Stimulated activated CD8-positive, alpha-beta memory T cell treated with anti-CD3 and anti-CD28 coated beads, Interleukin-4, amount 100 ng/mL, for 24 hours (primary cell): ENCODE measurements around the gene SLC35D2.
"Not testable (repeated sequence)": the region's sequence is repeated elsewhere in the genome, so short reads cannot be mapped to it uniquely, and the experiment has no call there.

ENCODE experiments used
- DNase-seq: peaks from one replicate; pipeline ENCODE4 v3.0.0-alpha.2; 2020; ENCODE audit warnings: low read depth

SLC35D2 gene

GRCh38 chr9:96309850-96310249 is 73.7 kb downstream of the SLC35D2 start:
- no peak for DNase-seq

GRCh38 chr9:96306958-96307357 is 76.6 kb downstream of the SLC35D2 start:
- DNase-seq = not testable (repeated sequence)

DNA sequence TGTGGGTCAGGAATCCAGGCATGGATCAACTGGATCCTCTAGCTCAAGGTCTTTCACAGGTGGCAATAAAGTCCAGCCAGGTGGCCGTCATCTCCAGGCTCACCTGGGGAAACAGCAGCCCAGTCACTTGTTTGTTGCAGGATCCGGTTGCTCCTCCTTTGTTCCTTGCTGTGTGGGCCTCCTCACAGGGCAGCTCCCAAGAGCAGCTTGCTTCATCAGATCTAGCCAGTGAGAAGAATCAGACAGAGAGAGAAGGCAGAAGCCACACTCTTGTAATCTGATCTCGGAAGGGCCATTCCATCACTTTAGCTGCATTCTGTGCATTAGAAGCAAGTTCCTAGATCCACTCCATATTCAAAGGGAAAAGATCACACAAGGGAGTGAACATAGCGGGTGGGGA is 78.3 kb downstream of the SLC35D2 start:
- DNase-seq = no peak

DNA sequence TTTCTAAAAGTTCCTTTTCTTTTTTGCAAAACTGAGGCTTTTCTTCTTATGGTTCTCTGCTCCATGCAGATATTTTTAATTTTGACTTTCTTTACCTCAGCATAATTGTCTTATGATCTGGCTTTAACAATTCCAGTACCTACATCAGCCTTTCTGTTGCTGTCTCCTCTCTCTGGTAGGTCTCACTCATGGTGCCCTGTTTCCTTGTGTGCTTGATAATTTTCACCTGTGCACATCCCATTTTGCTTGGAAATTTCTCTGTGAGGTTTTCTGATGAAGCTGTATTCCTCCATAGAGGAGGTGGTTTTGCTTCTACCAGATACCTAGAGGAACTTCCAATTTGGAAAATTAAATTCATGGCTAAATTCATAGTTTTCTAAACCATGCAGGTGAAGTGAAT is 79.3 kb downstream of the SLC35D2 start:
- no peak for DNase-seq

GRCh38 chr9:96302021-96302420 is 81.5 kb downstream of the SLC35D2 start, which contains the start of gene HSD17B3:
TSS of gene HSD17B3 (minus strand) at chr9:96302176. CDS start at chr9:96302104, 72 bp downstream.
- no peak for DNase-seq

GRCh38 chr9:96299823-96300222 is 83.7 kb downstream of the SLC35D2 start:
- no peak for DNase-seq

- DNase-seq = no peak
These were observed 89.4 kb downstream of the SLC35D2 start for GRCh38 chr9:96294159-96294545.

DNA sequence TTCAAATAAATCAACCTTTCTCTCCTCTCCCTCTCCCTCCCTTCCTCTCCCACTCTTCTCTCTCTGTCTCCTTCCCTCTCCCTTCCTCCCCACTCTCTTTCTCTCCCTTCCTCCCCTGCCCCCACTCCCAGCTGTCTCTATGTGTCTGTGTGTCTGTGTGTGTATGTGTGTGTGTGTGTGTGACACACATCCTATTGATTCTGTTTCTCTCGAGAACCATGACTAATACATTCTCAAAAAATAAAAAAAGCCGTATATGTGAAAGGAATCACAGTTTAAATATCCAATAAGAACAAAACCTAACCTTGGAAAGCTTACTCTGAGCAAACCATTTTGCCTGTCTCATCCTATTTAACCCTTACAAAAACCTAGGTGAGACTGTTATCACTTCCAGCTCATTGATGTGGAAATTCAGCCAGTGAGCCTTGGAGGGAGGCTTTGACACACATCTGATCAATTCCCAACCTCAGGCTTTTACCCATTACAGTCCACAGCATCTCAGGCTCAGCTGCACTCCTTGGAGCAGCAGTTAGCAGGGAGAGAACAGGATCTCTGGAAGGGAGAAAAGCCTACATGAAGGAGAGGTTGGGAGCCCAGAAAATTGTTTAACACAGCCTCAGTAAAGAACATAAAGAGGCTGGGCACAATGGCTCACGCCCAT is 89.9 kb downstream of the SLC35D2 start:
- no peak for DNase-seq

DNA sequence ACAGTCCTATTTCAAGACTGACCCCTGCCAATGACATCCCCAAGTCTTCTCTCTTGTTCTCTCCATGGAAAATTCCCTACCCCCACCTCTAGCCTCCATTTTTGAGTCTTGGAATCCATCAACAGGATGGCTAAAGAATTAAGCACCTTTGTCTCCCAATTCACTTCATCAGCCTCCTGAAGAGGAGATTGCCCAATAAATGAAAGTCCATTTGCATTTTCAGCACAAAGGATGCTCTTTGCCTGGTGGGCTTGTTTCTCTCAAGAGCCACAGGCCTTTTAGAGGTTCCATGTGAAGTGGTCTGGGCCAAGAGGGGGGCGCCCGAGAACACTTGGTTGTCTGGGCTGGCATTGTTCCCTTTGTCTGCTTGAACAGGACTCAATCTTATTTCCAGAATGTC is 94.1 kb downstream of the SLC35D2 start:
- no peak for DNase-seq

DNA sequence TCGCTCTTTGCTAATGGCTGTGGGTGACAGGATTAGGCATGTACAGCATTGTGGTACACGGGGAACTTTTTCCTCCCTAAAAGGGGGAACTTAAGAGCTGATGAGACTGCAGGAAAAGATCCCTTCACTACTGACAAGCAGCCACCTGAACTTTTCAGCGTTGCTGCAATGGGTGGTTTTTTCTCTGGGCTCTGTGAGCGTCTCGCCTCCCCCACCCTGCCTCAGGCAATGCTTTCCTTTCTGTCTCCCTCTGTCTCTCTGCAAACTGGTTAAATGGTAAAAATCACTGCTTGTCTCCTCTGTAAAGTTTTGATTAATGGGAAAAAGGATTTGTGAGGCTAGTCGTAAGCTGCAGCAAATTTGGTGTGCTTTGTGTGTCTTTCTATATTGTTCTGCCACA is 101.9 kb downstream of the SLC35D2 start:
- DNase-seq = no peak

DNA sequence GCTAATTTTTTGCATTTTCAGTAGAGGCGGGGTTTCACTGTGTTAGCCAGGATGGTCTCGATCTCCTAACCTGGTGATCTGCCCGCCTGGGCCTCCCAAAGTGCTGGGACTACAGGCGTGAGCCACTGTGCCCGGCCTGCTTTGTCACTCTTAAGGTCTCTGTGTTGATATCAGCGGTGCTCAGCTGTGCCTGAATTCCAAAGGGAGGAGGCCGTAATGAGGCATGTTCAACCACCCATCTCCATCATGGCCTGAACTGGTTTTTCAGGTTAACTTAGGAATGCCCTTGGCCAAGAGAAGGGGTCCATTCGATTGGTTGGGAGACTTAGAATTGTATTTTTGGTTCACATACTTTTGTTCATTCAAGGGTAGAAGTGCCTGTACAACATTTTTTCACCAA is 103.6 kb downstream of the SLC35D2 start:
- no peak for DNase-seq

- no peak for DNase-seq
These were observed 108.6 kb downstream of the SLC35D2 start for GRCh38 chr9:96274939-96275338.
